ENCODE results near the gene PSMF1.

DNA sequence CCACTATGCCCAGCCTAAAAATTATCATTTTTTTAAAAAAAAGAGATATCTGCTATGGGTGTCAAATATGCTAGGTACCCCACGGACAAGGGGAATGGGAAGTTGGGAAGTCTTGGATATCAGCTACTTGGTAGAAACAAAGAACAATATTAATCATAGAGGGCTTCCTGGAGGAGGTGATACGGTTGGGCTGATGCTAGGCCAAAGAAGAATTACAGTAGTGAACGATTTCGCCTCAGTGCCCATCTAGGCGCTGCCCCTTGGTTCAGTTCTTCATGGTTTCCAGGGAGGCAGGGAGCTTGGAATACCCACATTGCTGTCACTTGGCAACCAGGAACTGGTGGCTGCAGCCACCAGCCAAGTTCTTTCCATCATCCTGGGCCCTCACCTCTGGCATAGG is 5.5 kb upstream of the PSMF1 start:
- TF ChIP-seq, protein P1, sequence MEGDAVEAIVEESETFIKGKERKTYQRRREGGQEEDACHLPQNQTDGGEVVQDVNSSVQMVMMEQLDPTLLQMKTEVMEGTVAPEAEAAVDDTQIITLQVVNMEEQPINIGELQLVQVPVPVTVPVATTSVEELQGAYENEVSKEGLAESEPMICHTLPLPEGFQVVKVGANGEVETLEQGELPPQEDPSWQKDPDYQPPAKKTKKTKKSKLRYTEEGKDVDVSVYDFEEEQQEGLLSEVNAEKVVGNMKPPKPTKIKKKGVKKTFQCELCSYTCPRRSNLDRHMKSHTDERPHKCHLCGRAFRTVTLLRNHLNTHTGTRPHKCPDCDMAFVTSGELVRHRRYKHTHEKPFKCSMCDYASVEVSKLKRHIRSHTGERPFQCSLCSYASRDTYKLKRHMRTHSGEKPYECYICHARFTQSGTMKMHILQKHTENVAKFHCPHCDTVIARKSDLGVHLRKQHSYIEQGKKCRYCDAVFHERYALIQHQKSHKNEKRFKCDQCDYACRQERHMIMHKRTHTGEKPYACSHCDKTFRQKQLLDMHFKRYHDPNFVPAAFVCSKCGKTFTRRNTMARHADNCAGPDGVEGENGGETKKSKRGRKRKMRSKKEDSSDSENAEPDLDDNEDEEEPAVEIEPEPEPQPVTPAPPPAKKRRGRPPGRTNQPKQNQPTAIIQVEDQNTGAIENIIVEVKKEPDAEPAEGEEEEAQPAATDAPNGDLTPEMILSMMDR (IDR thresholded peaks at IDR 0.05) = no peak
- TF ChIP-seq POLR2A (IDR thresholded peaks at IDR 0.05) = no peak

All from Peyer's patch (tissue), 4 donors.